DMS153 (cell line): ENCODE results near the gene COX19.
"Not testable (repeated sequence)": the region's sequence is repeated elsewhere in the genome, so short reads cannot be mapped to it uniquely, and the experiment has no call there.

Source experiments
- DNase-seq: peaks from one replicate; lab custom pipeline; 2025; lab: John Stamatoyannopoulos, UW

COX19 gene

DNA sequence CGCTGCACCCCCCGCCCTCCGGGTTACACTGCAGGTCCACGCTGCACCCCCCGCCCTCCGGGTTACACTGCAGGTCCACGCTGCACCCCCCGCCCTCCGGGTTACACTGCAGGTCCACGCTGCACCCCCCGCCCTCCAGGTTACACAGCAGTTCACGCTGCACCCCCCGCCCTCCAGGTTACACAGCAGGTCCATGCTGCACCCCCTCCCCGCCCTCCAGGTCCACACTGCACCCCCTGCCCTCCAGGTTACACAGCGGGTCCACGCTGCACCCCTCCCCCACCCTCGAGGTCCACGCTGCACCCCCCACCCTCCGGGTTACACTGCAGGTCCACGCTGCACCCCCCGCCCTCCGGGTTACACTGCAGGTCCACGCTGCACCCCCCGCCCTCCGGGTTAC lies 51.3 kb downstream of the COX19 start:
- not testable (repeated sequence) for DNase-seq

DNA sequence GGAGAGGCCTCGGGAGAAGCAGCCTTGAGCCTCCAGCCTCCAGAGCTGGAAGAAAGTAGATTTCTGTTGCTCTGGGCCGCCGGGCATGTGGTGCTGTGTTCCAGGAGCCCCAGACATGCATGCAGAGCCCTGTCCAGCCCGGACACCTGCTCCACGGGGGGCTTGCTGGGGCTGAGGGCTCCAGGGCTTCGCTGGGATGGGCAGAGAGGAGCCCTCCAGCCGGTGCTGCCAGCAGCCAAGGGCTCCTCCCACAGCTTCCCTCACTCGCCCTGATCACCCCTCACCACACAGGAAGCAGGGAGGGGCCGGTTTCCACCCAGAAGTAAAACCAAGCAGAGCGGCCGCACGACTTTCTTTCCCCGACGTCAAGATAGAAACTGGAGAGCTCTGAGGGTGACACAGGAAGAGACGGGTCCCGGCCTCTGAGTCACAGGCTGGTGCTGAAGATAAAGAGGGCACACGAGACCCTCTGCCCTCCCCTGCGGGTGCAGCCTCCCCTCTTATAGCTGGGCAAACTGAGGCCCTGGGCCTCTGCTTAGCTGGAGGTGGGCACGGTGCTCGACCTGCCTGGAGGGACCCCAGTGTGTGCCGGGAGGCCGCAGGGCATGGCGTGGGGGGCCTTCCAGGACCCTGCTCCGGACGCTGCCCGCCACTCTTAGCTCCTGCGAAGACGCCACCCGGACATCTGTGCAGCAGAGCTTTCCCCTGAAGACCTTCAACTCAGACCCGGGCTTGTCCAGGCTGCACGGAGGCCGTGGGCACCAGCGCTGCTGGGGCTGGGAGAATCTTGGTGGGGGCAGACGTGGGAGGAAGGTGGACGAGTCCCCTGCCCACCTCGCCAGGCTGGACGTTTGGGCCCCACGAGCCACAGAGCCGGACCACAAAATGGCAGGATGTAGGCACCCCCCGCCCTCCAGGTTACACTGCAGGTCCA lies 52.0 kb downstream of the COX19 start:
- peak; percentile 49 for DNase-seq

DNA sequence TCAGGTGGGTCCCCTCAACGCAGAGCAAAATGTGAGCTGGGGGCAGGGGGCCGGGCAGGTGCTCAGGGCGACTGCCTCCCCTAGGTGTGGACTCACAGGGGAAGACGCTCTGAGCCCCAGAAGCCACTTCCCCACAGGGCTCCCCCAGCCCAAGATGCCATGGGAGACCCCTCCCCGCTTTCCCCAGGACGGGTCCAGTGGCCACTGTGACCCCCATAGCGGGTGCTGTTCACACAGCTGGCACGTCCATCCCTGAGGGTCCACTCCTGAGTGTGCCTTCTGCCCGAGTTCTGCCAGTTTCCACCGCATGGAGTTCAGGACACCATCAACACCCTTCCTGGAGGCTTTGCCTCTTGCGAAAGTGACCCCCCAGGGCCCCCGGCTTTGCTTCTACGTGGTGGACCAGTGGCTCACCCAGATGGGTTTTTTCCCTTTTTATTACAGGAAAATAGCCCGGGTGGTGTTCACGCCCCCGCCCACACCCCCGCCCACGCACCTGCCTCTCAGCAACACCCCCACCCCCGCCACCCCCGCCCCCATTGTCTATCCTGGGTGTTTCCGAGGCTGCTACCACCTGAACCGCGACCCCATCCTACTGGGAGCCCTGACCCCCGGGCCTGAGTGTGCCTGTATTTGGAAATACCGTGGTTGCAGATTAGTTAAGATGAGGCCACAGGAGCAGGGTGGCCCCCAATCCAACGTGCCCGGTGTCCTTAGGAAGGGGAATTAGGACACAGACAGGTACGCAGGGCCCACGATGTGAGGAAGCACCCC lies 52.8 kb downstream of the COX19 start:
- DNase-seq: no peak

DNA sequence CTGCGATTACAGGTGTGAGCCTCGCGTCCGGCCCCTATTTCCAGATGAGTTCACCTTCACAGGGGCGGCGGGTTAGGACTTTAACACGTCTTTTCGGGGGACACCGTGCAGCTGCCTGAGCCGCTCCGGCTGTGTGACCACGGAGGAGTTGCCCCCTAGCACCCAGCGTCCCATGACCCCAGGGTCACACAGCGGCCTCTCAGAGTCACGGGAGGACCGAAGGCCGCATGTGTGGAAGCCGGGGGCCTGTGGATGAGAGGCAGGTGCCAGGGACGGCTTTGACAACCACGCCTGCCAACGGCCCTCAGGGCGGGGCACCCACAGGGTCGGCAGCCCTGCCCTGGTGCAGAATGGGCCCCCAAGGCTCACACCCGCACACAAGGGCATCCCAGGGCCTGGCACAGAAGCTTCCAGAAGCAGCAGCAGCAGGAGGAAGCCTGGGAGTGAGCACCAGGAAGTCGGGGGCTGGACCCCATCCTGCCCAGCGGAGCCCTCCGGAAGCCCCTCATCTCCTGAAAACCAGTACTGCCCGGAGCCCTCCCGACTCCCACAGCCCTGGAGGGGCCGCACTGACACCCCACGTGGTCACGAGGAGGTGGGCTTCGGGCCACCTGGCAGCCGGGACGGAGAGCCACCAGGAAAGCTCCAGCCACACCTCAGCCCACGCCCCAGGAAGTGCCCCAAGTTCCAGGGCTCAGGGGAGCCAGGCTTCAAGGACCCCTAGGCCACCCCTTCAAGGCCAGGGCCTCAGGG lies 53.6 kb downstream of the COX19 start:
- no peak for DNase-seq

DNA sequence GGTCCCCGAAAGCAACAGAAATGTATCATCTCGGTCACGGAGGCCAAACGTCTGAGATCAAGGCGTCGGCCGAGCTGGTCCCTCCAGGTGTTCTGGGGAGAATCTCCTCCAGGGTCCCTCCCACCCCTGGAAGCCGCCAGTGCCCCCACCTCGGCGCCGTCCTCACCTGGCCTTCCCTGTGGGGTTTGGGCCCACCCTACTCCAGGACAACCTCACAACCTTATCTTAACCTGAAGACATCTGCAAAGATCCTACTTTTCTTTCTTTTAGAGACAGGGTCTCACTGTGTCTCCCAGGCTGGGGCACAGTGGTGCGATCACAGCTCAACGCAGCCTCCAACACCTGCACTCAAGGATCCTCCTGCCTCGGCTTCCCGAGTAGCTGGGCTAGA lies 54.3 kb downstream of the COX19 start:
- no peak for DNase-seq

DNA sequence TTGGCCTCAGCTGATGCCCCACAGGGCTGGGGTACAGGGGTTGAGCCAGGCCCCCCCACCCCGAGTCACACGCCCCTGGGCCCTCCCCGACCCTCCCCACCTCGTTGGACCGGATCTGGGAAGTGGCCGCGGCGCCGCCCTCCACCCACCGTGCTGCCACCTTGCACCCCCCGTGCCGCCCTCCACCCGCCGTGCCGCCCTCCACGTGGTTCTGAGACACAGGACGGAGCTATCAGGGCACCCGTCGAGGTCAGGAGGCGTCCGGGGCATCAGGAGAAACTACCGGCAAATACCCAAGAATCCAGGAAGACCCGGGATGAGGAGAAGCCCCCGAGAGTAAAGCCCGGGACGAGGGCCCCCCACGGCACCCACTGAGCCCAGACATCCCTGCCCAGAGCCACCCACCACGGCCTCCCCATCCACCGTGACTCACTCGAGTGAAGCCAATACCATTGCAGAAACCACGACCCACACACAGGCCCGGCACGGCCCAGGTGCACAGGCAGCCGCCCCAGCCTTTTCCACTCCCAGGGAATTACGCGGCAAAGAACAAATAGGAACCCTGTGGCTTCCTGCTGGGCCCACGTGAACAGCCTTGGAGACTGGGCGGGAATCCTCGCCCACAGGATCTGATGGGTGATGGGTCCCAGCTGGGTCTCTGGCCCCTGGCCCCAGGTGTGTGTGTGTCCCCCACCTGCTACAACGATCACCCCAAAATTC lies 54.8 kb downstream of the COX19 start:
- DNase-seq: no peak

DNA sequence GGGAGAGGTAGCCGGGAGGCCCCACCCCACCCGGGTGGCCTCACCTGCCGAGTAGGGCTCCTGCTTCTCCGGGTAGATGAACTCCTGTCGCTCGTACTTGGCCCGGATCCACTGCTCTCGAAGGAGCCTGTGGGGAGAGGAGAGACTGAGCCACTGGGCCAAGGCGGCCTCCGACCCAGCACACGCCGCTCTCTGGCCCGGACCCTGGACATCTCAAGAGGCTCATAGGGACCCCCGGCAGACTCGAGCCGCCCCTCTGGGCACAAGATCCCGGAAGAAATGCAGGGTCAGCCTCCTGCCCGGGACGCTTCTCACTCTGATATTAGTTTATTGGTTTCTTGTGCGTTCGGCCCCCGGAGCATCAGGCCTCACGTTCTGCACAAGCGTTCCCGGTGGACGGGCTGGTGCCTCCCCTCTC lies 55.4 kb downstream of the COX19 start:
- DNase-seq: no peak

DNA sequence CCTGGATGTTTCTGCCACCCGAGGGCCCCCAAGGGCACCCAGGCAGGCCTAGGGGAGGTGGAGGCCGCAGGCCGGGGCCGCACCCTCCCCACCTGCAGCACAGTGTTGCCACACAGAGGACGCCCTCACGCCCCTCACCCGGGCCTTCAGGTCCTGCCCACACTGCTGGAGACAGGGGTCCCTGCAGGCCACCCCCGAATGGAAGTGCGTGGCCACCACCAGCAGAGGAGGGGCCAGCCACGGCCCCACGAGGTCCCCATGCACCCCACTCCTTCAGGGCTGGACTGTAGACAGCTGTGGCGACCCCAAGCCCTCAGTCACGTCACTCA lies 56.3 kb downstream of the COX19 start:
- DNase-seq: no peak

DNA sequence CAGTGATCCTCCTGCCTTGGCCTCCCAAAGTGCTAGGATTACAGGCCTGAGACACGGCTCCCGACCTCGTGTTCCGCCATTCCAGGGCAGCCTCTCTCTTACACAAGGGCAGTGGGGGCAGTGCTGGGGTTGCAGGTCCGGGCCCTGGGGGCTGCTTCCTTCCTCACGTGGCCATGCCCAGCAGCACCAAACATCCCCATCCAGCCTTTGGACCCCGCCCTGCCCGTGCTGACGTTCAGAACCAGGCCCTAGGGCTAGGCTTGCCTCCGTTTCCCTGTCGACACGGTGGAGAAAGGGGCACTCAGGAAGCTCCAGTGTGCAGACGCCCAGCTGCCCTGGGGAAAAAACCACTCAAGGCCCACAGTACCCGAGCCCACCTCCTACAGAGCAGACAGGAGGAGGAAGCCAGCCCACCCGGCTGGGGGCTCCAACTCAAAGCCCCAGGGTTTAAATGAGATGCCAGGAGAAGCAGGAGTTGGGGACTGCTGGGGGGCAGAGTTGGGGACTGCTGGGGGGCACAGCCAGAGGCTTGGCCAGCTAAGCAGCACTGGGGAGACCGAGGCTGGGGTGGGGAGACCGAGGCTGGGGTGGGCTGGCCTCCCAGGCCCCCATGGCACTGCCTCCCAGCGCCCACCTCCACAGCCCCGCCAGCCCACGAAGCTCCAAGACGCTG lies 56.8 kb downstream of the COX19 start:
- no peak for DNase-seq

DNA sequence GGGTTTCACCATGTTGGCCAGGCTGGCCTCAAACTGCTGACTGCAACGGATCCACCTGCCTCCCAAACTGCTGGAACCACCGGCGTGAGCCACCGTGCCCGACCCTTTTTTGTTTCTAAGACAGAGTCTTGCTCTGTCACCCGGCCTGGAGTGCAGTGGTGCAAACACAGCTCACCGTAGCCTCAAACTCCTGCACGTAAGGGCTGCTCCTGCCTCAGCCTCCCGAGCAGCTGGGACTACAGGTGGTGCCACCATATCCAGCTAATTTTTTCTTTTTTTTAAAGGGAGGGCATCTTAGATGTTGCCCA lies 57.3 kb downstream of the COX19 start:
- DNase-seq: no peak

DNA sequence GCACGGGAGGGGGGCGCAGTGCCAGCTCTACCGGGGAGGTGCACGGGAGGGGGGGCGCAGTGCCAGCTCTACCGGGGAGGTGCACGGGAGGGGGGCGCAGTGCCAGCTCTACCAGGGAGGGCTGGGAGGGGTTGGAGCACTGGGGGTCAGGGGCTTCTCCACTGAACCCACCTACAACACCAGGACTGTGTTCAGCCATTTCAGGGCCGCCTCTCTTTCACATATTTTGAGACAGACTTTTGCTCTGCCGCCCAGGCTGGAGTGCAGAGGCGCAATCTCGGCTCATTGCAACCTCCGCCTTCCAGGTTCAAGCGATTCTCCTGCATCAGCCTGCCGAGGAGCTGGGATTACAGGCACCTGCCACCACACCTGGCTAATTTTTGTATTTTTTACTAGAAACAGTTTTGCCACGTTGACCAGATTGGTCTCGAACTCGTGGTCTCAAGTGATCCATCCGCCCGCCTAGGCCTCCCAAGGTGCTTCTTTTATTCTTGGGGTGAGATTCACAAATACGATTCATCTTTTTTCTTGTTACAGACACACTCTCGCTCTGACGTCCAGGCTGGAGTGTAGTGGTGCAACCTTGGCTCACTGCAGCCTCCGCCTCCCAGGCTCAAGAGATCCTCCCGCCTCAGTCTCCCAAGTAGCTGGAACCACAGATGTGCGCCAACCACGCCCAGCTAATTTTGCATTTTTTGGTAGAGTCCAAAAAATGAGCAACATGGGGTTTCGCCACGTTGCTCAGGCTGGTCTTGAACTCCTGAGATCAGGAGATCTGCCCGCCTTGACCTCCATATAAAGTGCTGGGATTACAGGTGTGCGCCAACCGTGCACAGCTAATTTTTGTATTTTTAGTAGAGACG lies 57.9 kb downstream of the COX19 start:
- no peak for DNase-seq

DNA sequence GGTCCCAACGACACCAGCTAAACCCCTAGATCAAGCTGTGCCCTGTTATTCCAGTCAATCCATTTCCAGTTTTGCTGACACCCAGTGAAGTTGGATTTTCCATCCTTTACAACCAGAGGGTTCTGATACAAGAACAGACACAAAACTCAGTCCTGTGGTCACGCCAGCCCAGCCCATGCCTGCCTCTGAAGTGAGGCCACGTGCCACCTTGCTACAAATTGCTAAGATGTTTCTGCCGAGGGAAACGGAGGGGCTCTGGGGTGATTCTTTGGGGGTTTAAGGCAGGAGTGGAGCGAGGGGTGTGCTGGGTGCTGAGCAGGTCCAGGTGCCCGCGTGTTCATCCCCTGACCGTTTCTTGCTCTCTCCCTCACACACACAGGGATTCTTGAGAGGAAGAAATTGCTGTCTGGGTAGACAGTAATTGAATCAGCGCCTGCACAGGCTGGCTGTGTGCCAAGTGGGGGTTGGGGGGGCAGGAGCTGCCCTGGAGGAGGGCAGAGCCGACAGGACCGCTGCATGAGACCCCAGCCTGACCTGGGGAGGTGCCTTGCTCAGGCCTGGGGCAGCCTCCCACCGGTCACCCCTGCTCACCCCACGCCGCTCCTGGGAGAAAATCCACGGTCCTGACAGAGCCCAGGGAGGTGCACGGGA lies 58.9 kb downstream of the COX19 start:
- no peak for DNase-seq
